Peyer's patch (tissue), 4 donors: ENCODE results near the gene SPHK2. TPM values are rescaled to one million over a fixed set of nuclear protein-coding genes. Genes with fewer than 3 reads are reported as not detected.

Experiments used
- DNase-seq, 3 donors: peaks; one replicate each; pipeline ENCODE4 v3.0.0-alpha.2; 2017 to 2019
- H3K27ac ChIP-seq, 4 donors: fragments of 200-600 bp; sonication (generic); one replicate each; pipeline ENCODE4 v1.5.1; 2016 to 2019
- H3K27me3 ChIP-seq, 2 donors: fragments of 200-600 bp; sonication (generic); one replicate each; pipeline ENCODE4 v1.5.1; 2019
- H3K36me3 ChIP-seq, 3 donors: fragments of 200-600 bp; sonication (generic); one replicate each; pipeline ENCODE4 v1.5.1; 2016 to 2019
- H3K4me1 ChIP-seq, 4 donors: fragments of 200-600 bp; sonication (generic); one replicate each; pipeline ENCODE4 v1.5.1; 2016 to 2019
- H3K4me3 ChIP-seq, 4 donors: fragments of 200-600 bp; sonication (generic); 1 replicate in 3 of 4; 2 replicates in 1 of 4; pipeline ENCODE4 v1.5.1; 2016 to 2019; ENCODE audit warnings: mild to moderate bottlenecking in 1 of 4
- H3K9me3 ChIP-seq, 4 donors: fragments of 200-600 bp; sonication (generic); one replicate each; pipeline ENCODE4 v1.5.1; 2016 to 2019; ENCODE audit warnings: mild to moderate bottlenecking in 1 of 4
- CTCF ChIP-seq, 6 experiments: fragments of 450-650 bp in 4 of 6; fragments of 200-600 bp in 2 of 6; sonication (generic) in 1 of 6; IDR thresholded peaks; one replicate each; pipeline ENCODE4 v1.5.1; 2017 to 2019; ENCODE audit warnings: antibody characterized with exemption in 6 of 6, mild to moderate bottlenecking in 3 of 6, moderate library complexity in 1 of 6
- POLR2A ChIP-seq, 2 donors: fragments of 450-650 bp; IDR thresholded peaks; one replicate each; pipeline ENCODE4 v1.5.1; 2017; ENCODE audit warnings: antibody characterized with exemption in 2 of 2, mild to moderate bottlenecking in 2 of 2, moderate library complexity in 2 of 2
- total RNA-seq, 4 donors: library from RNA; depleted of rRNA; stranded (reverse); fragments of >200 nt; gene quantifications; one replicate each; pipeline ENCODE4 v1.1.0, GENCODE V29; 2016

The SPHK2 gene
- total RNA-seq, 4 donors from 2014 or later, result 34.7 to 121 (median 96.7) TPM

- Histone ChIP-seq H3K4me3 (peak overlapping the region; percentile 62 to 93 (median 78)), H3K4me1 (peaks cover 4 to 55% (median 26%) of the 10 kb centered on the region in 4 donors), H3K27ac (peak overlapping the region; percentile 88 to 97 (median 92)), H3K27me3 (no peaks in the 10 kb centered on the region), H3K36me3 (peaks cover 0 to 27% (median 0%) of the 10 kb centered on the region in 3 donors), H3K9me3 (no peaks in the 10 kb centered on the region)
- TF ChIP-seq CTCF (IDR thresholded peaks at IDR 0.05) (peak in 2 of 6 experiments; percentile 17 to 50), POLR2A (IDR thresholded peaks at IDR 0.05) (no peak)
- peak in 1 of 3 donors; percentile 50 for DNase-seq
These were observed 633 bp downstream of the SPHK2 start for GRCh38 chr19:48619692-48620585.

- TF ChIP-seq CTCF (IDR thresholded peaks at IDR 0.05), result no peak
- no peak for TF ChIP-seq POLR2A (IDR thresholded peaks at IDR 0.05)
- Histone ChIP-seq H3K4me3 (peak overlapping the region in 3 of 4 donors; percentile 37 to 56 (median 39)), H3K27me3 (no peaks in the 10 kb centered on the region), H3K36me3 (peaks cover 0 to 5% (median 0%) of the 10 kb centered on the region in 3 donors), H3K27ac (peak overlapping the region; percentile 61 to 90 (median 80)), H3K9me3 (no peaks in the 10 kb centered on the region), H3K4me1 (peaks cover 0 to 49% (median 15%) of the 10 kb centered on the region in 4 donors)
- DNase-seq, result no peak
These were observed 4.3 kb downstream of the SPHK2 start for GRCh38 chr19:48623556-48624066.

GRCh38 chr19:48624067-48624594 lies 4.8 kb downstream of the SPHK2 start:
- H3K27me3 ChIP-seq, result no peaks in the 10 kb centered on the region
- peak in 2 of 6 experiments; percentile 4 to 8 for TF ChIP-seq CTCF (IDR thresholded peaks at IDR 0.05)
- TF ChIP-seq POLR2A (IDR thresholded peaks at IDR 0.05), result peak in 1 of 2 donors; percentile 56
- peak; percentile 98 to 99 (median 99) for DNase-seq
- H3K9me3 ChIP-seq, result no peaks in the 10 kb centered on the region
- H3K4me1 ChIP-seq, result peaks cover 0 to 54% (median 15%) of the 10 kb centered on the region in 4 donors
- H3K4me3 ChIP-seq, result peak overlapping the region; percentile 37 to 56 (median 47)
- peak overlapping the region; percentile 73 to 90 (median 88) for H3K27ac ChIP-seq
- peaks cover 0 to 9% (median 0%) of the 10 kb centered on the region in 3 donors for H3K36me3 ChIP-seq

- peak overlapping the region in 3 of 4 donors; percentile 39 to 56 (median 55) for H3K4me3 ChIP-seq
- H3K27me3 ChIP-seq, result no peaks in the 10 kb centered on the region
- peak in 2 of 3 donors; percentile 81 to 89 for DNase-seq
- peak overlapping the region; percentile 73 to 90 (median 88) for H3K27ac ChIP-seq
- H3K36me3 ChIP-seq, result peaks cover 0 to 15% (median 0%) of the 10 kb centered on the region in 3 donors
- H3K4me1 ChIP-seq, result peaks cover 0 to 58% (median 13%) of the 10 kb centered on the region in 4 donors
- no peak for TF ChIP-seq CTCF (IDR thresholded peaks at IDR 0.05)
- TF ChIP-seq POLR2A (IDR thresholded peaks at IDR 0.05), result peak; percentile 91 to 93
- H3K9me3 ChIP-seq, result no peaks in the 10 kb centered on the region
These were observed 5.8 kb downstream of the SPHK2 start for GRCh38 chr19:48624791-48625723.
